NCI-H2196 treated with DMSO at 0.1 percent for 48 hours (cell line): ENCODE results near the gene PML.
"Not testable (repeated sequence)": the region's sequence is repeated elsewhere in the genome, so short reads cannot be mapped to it uniquely, and the experiment has no call there.

Experiments used
- DNase-seq: peaks from one replicate; lab custom pipeline; 2025; ENCODE audit not compliant: unreplicated experiment; lab: John Stamatoyannopoulos, UW

Gene PML

GRCh38 chr15:74037171-74038117 lies 42.9 kb downstream of the PML start:
- no peak for DNase-seq

GRCh38 chr15:74038707-74039655 lies 44.5 kb downstream of the PML start:
- no peak for DNase-seq

GRCh38 chr15:74039656-74040010 lies 45.1 kb downstream of the PML start:
- no peak for DNase-seq

- no peak for DNase-seq
Measured at GRCh38 chr15:74040109-74040850, 45.8 kb downstream of the PML start.

- no peak for DNase-seq
Measured at GRCh38 chr15:74041311-74041756, 46.8 kb downstream of the PML start.

GRCh38 chr15:74041777-74042435 lies 47.4 kb downstream of the PML start:
- no peak for DNase-seq

GRCh38 chr15:74042603-74043424 lies 48.3 kb downstream of the PML start:
- no peak for DNase-seq

- DNase-seq = no peak
Measured at GRCh38 chr15:74043425-74044266, 49.1 kb downstream of the PML start.

- DNase-seq = no peak
Measured at GRCh38 chr15:74044267-74045110, 50.0 kb downstream of the PML start.

- no peak for DNase-seq
Measured at GRCh38 chr15:74045184-74045583, 50.7 kb downstream of the PML start.

GRCh38 chr15:74045636-74046274 lies 51.2 kb downstream of the PML start:
- DNase-seq = no peak

GRCh38 chr15:74046275-74046674 lies 51.8 kb downstream of the PML start:
- DNase-seq = no peak

GRCh38 chr15:74050127-74050526 lies 55.6 kb downstream of the PML start:
- no peak for DNase-seq

- no peak for DNase-seq
Measured at GRCh38 chr15:74050556-74051234, 56.2 kb downstream of the PML start.

GRCh38 chr15:74052271-74053260 lies 58.0 kb downstream of the PML start:
- DNase-seq = not testable (repeated sequence)

- DNase-seq = no peak
Measured at GRCh38 chr15:74053517-74053916, 59.0 kb downstream of the PML start.
